Measurements from ENCODE around the gene UACA. TPM values are rescaled to one million over a fixed set of nuclear protein-coding genes. Genes with fewer than 3 reads are reported as not detected.
A peak's percentile ranks its signal among the peaks of the same experiment; 100 is the strongest.

Gene UACA
- total RNA-seq, 1 donor: 161 TPM

DNA sequence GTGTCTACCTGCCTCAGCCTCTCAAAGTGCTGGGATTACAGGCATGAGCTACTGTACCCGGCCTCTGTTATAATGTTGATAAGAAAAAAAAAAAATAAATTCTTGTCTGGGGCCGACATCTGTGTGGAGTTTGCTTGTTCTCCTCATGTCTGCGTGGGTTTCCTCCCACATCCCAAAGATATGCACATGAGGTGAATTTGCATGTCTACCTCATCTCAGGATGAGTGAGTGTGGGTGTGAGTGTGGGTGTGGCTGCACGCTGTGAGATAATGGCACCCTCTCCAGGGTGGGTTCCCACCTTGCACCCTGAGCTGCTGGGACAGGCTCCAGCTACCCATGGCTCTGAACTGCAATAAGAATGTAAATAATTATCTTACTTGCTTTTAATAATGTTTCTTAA, 25.9 kb upstream of the UACA start:
- no peak overlapping the region for H2AFZ ChIP-seq (ENCODE audit: low read length)
- H3K9me3 ChIP-seq (ENCODE audit: low read depth, low read length): no peaks in the 10 kb centered on the region
- peak overlapping the region; percentile 81 for H3K27ac ChIP-seq (ENCODE audit: low read depth, low read length)
- H3K4me1 ChIP-seq (ENCODE audit: insufficient read depth, low read length): peaks cover 52% of the 10 kb centered on the region
- H3K79me2 ChIP-seq (ENCODE audit: insufficient read depth, low read length): peaks cover 5% of the 10 kb centered on the region
- no peaks in the 10 kb centered on the region for H3K27me3 ChIP-seq (ENCODE audit: insufficient read depth, low read length)
- no peak for DNase-seq (ENCODE audit: insufficient read length, low spot score, missing footprints)
- H3K36me3 ChIP-seq (ENCODE audit: insufficient read depth, low read length): no peaks in the 10 kb centered on the region
- H3K4me3 ChIP-seq (ENCODE audit: insufficient read depth, low read length): no peak overlapping the region
- H3K4me2 ChIP-seq (ENCODE audit: insufficient read depth, low read length): no peak overlapping the region
- TF ChIP-seq, protein P1, sequence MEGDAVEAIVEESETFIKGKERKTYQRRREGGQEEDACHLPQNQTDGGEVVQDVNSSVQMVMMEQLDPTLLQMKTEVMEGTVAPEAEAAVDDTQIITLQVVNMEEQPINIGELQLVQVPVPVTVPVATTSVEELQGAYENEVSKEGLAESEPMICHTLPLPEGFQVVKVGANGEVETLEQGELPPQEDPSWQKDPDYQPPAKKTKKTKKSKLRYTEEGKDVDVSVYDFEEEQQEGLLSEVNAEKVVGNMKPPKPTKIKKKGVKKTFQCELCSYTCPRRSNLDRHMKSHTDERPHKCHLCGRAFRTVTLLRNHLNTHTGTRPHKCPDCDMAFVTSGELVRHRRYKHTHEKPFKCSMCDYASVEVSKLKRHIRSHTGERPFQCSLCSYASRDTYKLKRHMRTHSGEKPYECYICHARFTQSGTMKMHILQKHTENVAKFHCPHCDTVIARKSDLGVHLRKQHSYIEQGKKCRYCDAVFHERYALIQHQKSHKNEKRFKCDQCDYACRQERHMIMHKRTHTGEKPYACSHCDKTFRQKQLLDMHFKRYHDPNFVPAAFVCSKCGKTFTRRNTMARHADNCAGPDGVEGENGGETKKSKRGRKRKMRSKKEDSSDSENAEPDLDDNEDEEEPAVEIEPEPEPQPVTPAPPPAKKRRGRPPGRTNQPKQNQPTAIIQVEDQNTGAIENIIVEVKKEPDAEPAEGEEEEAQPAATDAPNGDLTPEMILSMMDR (IDR thresholded peaks at IDR 0.05; ENCODE audit: extremely low read depth, low read depth, low read length): no peak
- H4K20me1 ChIP-seq (ENCODE audit: insufficient read depth, low read length): no peaks in the 10 kb centered on the region

DNA sequence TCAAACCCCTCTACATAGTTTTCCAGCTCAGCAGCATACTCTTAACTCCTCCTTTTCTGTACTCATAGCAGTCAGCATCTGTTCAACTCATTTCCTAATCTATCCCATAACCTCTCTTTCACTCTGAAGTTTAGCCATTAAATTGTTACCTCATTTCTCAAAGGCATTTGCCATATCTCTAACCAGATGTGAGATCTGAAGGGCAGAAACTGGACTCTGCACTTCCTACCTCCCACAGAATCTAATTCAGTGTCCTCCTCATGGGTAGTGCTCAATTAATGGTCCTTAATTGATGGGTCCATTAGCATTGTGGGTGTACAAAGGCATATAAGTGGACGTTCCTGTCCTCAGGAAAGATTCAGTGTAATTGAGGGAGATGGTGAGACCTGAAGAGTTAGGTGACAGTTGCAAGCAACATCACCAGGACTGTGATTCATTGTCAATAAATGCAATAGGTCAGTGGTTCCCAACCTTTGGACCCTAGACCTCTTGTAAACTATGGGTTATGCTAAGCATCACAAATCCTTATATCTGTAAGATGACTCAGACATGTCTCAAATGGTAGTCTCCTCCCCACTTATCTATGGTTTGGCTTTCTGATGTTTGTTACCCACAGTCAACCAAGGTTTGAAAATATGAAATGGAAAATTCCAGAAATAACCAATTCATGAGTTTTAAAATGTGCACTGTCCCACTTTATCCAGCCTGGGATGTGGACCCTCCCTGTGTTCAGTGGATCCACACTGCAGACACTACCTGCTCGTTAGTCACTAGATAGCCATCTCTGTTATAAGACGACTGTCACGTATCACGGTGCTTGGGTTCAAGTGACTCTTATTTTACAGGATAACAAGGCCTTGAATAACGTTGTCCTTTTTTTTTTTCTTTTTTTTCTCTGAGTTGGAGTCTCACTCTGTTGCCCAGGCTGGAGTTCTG, 25.0 kb upstream of the UACA start:
- no peak overlapping the region for H3K4me3 ChIP-seq (ENCODE audit: insufficient read depth, low read length)
- peak; percentile 85 for DNase-seq (ENCODE audit: insufficient read length, low spot score, missing footprints)
- no peaks in the 10 kb centered on the region for H3K9me3 ChIP-seq (ENCODE audit: low read depth, low read length)
- no peaks in the 10 kb centered on the region for H3K79me2 ChIP-seq (ENCODE audit: insufficient read depth, low read length)
- peaks cover 52% of the 10 kb centered on the region for H3K4me1 ChIP-seq (ENCODE audit: insufficient read depth, low read length)
- TF ChIP-seq, protein P1 (IDR thresholded peaks at IDR 0.05; ENCODE audit: extremely low read depth, low read depth, low read length): no peak
- H3K27me3 ChIP-seq (ENCODE audit: insufficient read depth, low read length): no peaks in the 10 kb centered on the region
- no peaks in the 10 kb centered on the region for H3K36me3 ChIP-seq (ENCODE audit: insufficient read depth, low read length)
- peak overlapping the region; percentile 32 for H3K4me2 ChIP-seq (ENCODE audit: insufficient read depth, low read length)
- H4K20me1 ChIP-seq (ENCODE audit: insufficient read depth, low read length): no peaks in the 10 kb centered on the region
- peak overlapping the region; percentile 81 for H3K27ac ChIP-seq (ENCODE audit: low read depth, low read length)
- no peak overlapping the region for H2AFZ ChIP-seq (ENCODE audit: low read length)

DNA sequence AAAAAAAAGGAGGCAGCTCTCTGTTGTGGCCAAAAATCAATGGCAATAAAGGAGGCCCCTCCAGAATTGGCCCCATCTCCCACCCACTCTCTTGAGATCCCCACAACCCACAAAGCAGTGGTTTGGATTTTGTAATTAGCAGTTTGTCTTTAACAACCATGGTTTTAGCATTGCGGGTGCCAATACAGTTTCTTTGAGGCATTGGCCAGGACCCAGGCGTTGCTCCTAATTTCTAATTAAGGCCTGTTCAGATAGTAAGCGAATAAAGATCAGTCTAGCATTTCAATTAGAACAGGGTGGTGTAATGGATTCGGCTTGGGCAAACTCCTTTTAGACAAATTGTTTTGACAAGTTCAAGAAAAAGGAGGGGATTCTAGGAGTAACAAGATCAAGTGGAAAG, 23.6 kb upstream of the UACA start:
- H3K27me3 ChIP-seq (ENCODE audit: insufficient read depth, low read length): no peaks in the 10 kb centered on the region
- no peaks in the 10 kb centered on the region for H3K79me2 ChIP-seq (ENCODE audit: insufficient read depth, low read length)
- no peaks in the 10 kb centered on the region for H3K36me3 ChIP-seq (ENCODE audit: insufficient read depth, low read length)
- no peaks in the 10 kb centered on the region for H4K20me1 ChIP-seq (ENCODE audit: insufficient read depth, low read length)
- H3K27ac ChIP-seq (ENCODE audit: low read depth, low read length): peak overlapping the region; percentile 46
- no peak overlapping the region for H3K4me3 ChIP-seq (ENCODE audit: insufficient read depth, low read length)
- no peak overlapping the region for H2AFZ ChIP-seq (ENCODE audit: low read length)
- no peak overlapping the region for H3K4me2 ChIP-seq (ENCODE audit: insufficient read depth, low read length)
- no peaks in the 10 kb centered on the region for H3K9me3 ChIP-seq (ENCODE audit: low read depth, low read length)
- peaks cover 44% of the 10 kb centered on the region for H3K4me1 ChIP-seq (ENCODE audit: insufficient read depth, low read length)
- TF ChIP-seq, protein P1 (IDR thresholded peaks at IDR 0.05; ENCODE audit: extremely low read depth, low read depth, low read length): no peak
- no peak for DNase-seq (ENCODE audit: insufficient read length, low spot score, missing footprints)

DNA sequence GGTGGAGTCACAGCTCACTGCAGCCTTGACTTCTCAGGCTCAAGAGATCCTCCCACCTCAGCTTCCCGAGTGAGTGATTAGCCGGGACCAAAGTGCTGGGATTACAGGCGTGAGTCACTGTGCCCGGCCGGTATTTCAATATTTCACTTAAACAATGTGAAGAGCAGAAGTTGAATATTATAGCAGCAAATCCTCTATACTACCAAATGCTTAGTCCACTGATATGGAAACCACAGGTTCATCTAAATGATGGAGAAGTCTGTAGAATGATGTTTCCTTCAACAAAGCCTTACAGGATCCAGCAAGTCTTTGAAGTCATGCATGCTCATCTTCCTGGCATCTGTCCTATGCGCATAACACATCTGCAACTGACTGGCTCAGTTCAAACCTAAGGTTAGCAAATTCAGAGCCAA, 20.3 kb upstream of the UACA start:
- Histone ChIP-seq H3K4me1 (ENCODE audit: insufficient read depth, low read length) (peaks cover 35% of the 10 kb centered on the region), H3K9me3 (ENCODE audit: low read depth, low read length) (no peaks in the 10 kb centered on the region), H3K36me3 (ENCODE audit: insufficient read depth, low read length) (no peaks in the 10 kb centered on the region), H3K4me2 (ENCODE audit: insufficient read depth, low read length) (peak overlapping the region; percentile 26), H3K4me3 (ENCODE audit: insufficient read depth, low read length) (no peak overlapping the region), H3K27ac (ENCODE audit: low read depth, low read length) (peak overlapping the region; percentile 1), H4K20me1 (ENCODE audit: insufficient read depth, low read length) (no peaks in the 10 kb centered on the region), H3K27me3 (ENCODE audit: insufficient read depth, low read length) (no peaks in the 10 kb centered on the region), H2AFZ (ENCODE audit: low read length) (no peak overlapping the region), H3K79me2 (ENCODE audit: insufficient read depth, low read length) (no peaks in the 10 kb centered on the region)
- no peak for DNase-seq (ENCODE audit: insufficient read length, low spot score, missing footprints)
- TF ChIP-seq, protein P1 (IDR thresholded peaks at IDR 0.05; ENCODE audit: extremely low read depth, low read depth, low read length): no peak
